ENCODE measurements around the gene PARP11. TPM values are rescaled to one million over a fixed set of nuclear protein-coding genes. Genes with fewer than 3 reads are reported as not detected.

Gene PARP11
- total RNA-seq, 2 experiments from 2014 or later, result 15.9 to 29.7 TPM

- Mint-ChIP-seq H3K9me3 (ENCODE audit: low read depth) (no peaks in the 10 kb centered on the region), H3K4me1 (peaks cover 10% of the 10 kb centered on the region), H3K27ac (no peak overlapping the region), H3K4me3 (no peak overlapping the region), H3K36me3 (peaks cover 1% of the 10 kb centered on the region), H3K27me3 (no peaks in the 10 kb centered on the region)
- CTCF ChIA-PET, result interaction anchor here (0.8 to 4.2 kb wide), 9 partner anchors 12 to 472 kb away, joined by 3 to 32 read pairs (median 4); partner anchors contain the start of gene CRACR2A
- DNase-seq (no peak), ATAC-seq (no peak)
These were observed 101.3 kb downstream of the PARP11 start for GRCh38 chr12:3771853-3772252.

GRCh38 chr12:3770891-3771290 lies 102.3 kb downstream of the PARP11 start:
- Mint-ChIP-seq H3K4me3 (no peak overlapping the region), H3K27ac (no peak overlapping the region), H3K36me3 (peaks cover 1% of the 10 kb centered on the region), H3K4me1 (peaks cover 10% of the 10 kb centered on the region), H3K27me3 (no peaks in the 10 kb centered on the region), H3K9me3 (ENCODE audit: low read depth) (no peaks in the 10 kb centered on the region)
- CTCF ChIA-PET, result interaction anchor here (0.9 to 4.2 kb wide), 3 partner anchors 17 to 471 kb away, joined by 3 to 32 read pairs (median 3); no protein-coding TSS in a partner anchor
- ATAC-seq (no peak), DNase-seq (no peak)

GRCh38 chr12:3768911-3769447 lies 104.2 kb downstream of the PARP11 start:
- CTCF ChIA-PET, result interaction anchor here (0.6 to 1.6 kb wide), 2 partner anchors 139 to 469 kb away, joined by 3 to 8 read pairs; no protein-coding TSS in a partner anchor
- Mint-ChIP-seq H3K36me3 (peaks cover 1% of the 10 kb centered on the region), H3K27ac (no peak overlapping the region), H3K27me3 (no peaks in the 10 kb centered on the region), H3K4me3 (no peak overlapping the region), H3K9me3 (ENCODE audit: low read depth) (no peaks in the 10 kb centered on the region), H3K4me1 (peaks cover 10% of the 10 kb centered on the region)
- DNase-seq (no peak), ATAC-seq (no peak)

- CTCF ChIA-PET, result no interaction called here
- Mint-ChIP-seq H3K27me3 (no peaks in the 10 kb centered on the region), H3K36me3 (peaks cover 10% of the 10 kb centered on the region), H3K4me3 (no peak overlapping the region), H3K27ac (no peak overlapping the region), H3K9me3 (ENCODE audit: low read depth) (no peaks in the 10 kb centered on the region), H3K4me1 (no peaks in the 10 kb centered on the region)
- no peak for DNase-seq
- ATAC-seq, result no peak
These were observed 112.0 kb downstream of the PARP11 start for GRCh38 chr12:3761116-3761735.

- DNase-seq (no peak), ATAC-seq (no peak)
- no peaks in the 10 kb centered on the region for H3K27me3 Mint-ChIP-seq
- peaks cover 10% of the 10 kb centered on the region for H3K36me3 Mint-ChIP-seq
- no peak overlapping the region for H3K4me3 Mint-ChIP-seq
- peaks cover 3% of the 10 kb centered on the region for H3K4me1 Mint-ChIP-seq
- H3K27ac Mint-ChIP-seq, result no peak overlapping the region
- H3K9me3 Mint-ChIP-seq (ENCODE audit: low read depth), result no peaks in the 10 kb centered on the region
- CTCF ChIA-PET, result interaction anchor here (0.6 to 0.8 kb wide), 2 partner anchors 13 to 1765 kb away, joined by 3 read pairs; no protein-coding TSS in a partner anchor
These were observed 113.3 kb downstream of the PARP11 start for GRCh38 chr12:3759878-3760277.

Other genes starting within 250 kb of the PARP11 start
- gene CRACR2A, start 120.3 kb downstream of the PARP11 start, total RNA-seq, result 10 to 100 TPM; 36.5 to 52.0 TPM

Data from activated CD8-positive, alpha-beta memory T cell treated with anti-CD3 and anti-CD28 coated beads, Interleukin-2, amount 10 ng/mL, durations not matched to agents 7 days and 5 days (primary cell).